HCT116 (cell line): Measurements from ENCODE around the gene FOS. TPM values are rescaled to one million over a fixed set of nuclear protein-coding genes. Genes with fewer than 3 reads are reported as not detected.

ENCODE experiments used
- ATAC-seq: fragments of 200-7000 bp; cut with Tn5 transposase; 2 replicates; pipeline ENCODE4 v1.9.1; 2020; ENCODE audit warnings: mild to moderate bottlenecking, moderate library complexity
- BruUV-seq: library from RNA; stranded (reverse); fragments of 400-500 nt; replicated peaks from 2 replicates; lab custom pipeline; 2021; lab: Mats Ljungman, UMichigan
- CTCF ChIA-PET: fragments of 300-600 bp; sonication (Branson Sonifier 250); formaldehyde crosslinking; loops from one replicate; lab custom pipeline; 2021; ENCODE audit warnings: antibody characterized with exemption; lab: Charles Lee
- POLR2A ChIA-PET: fragments of 300-600, 350-600 bp; sonication (Branson Sonifier 250); formaldehyde crosslinking; loops from one replicate; lab custom pipeline; 2021; ENCODE audit warnings: antibody characterized with exemption; lab: Charles Lee
- RAD21 ChIA-PET, 2 experiments: fragments of 300-600 bp; sonication (Branson Sonifier 250); formaldehyde crosslinking; loops; one replicate each; lab custom pipeline; 2023; ENCODE audit warnings: low total read pairs in 2 of 2; ENCODE audit not compliant: uncharacterized antibody in 2 of 2, unreplicated experiment in 2 of 2, low non-redundant PET in 1 of 2; lab: Charles Lee
- DNase-seq: peaks from one replicate; pipeline ENCODE4 v3.0.0-alpha.2; 2010; ENCODE audit warnings: low read depth, low spot score
- H2AFZ ChIP-seq: fragments of 200-600 bp; shearing (Covaris generic), sonication (generic); 2 replicates; pipeline ENCODE4 v1.6.1; 2017; ENCODE audit warnings: low read depth, mixed run types, mixed read lengths, antibody characterized with exemption, low read length; ENCODE audit not compliant: poor library complexity, severe bottlenecking
- H3K27ac ChIP-seq: 2 replicates; pipeline ENCODE4 v1.5.1; 2012; ENCODE audit warnings: low read depth, low read length
- H3K27me3 ChIP-seq: fragments of 200-600 bp; sonication (generic); 2 replicates; pipeline ENCODE4 v1.6.1; 2016; ENCODE audit warnings: mixed run types, low read length, mixed read lengths; ENCODE audit not compliant: insufficient read depth
- H3K36me3 ChIP-seq, 2 experiments: fragments of 200-500 bp in 1 of 2; fragments of 200-600 bp in 1 of 2; sonication (Bioruptor generic) in 1 of 2; sonication (generic) in 1 of 2; 2 replicates each; pipeline versions ENCODE4 v1.5.1 to v1.6.1; 2014 to 2016; ENCODE audit warnings: low read length in 2 of 2, inconsistent platforms in 1 of 2, mixed read lengths in 1 of 2, mixed run types in 1 of 2; ENCODE audit not compliant: insufficient read depth in 2 of 2, control insufficient read depth in 1 of 2
- H3K4me1 ChIP-seq, 2 experiments: fragments of 200-600 bp in 1 of 2; sonication (generic) in 1 of 2; 2 replicates each; pipeline versions ENCODE4 v1.5.1 to v1.6.1; 2012 to 2017; ENCODE audit warnings: low read length in 2 of 2, inconsistent platforms in 1 of 2, mild to moderate bottlenecking in 1 of 2, mixed read lengths in 1 of 2, mixed run types in 1 of 2, moderate library complexity in 1 of 2; ENCODE audit not compliant: insufficient read depth in 2 of 2, control insufficient read depth in 1 of 2
- H3K4me2 ChIP-seq: fragments of 200-600 bp; sonication (generic); 2 replicates; pipeline ENCODE4 v1.6.1; 2017; ENCODE audit warnings: mixed run types, low read length, mixed read lengths
- H3K4me3 ChIP-seq, 2 experiments: fragments of 200-600 bp in 1 of 2; sonication (generic) in 1 of 2; replicated peaks in 1 of 2; 2 replicates each; pipeline ENCODE4 v1.5.1; 2011 to 2016; ENCODE audit warnings: low read length in 2 of 2, control low read depth in 1 of 2, low read depth in 1 of 2, mild to moderate bottlenecking in 1 of 2, mixed read lengths in 1 of 2, mixed run types in 1 of 2
- H3K79me2 ChIP-seq: fragments of 200-600 bp; sonication (generic); 2 replicates; pipeline ENCODE4 v1.6.1; 2017; ENCODE audit warnings: mild to moderate bottlenecking, mixed run types, low read length, moderate library complexity, mixed read lengths; ENCODE audit not compliant: insufficient read depth
- H3K9ac ChIP-seq: fragments of 200-600 bp; sonication (generic); 2 replicates; pipeline ENCODE4 v1.6.1; 2016; ENCODE audit warnings: low read length, mixed read lengths
- H3K9me2 ChIP-seq: fragments of 200-600 bp; sonication (generic), shearing (Covaris generic); 2 replicates; pipeline ENCODE4 v1.6.1; 2017; ENCODE audit warnings: mixed run types, mild to moderate bottlenecking, moderate library complexity; ENCODE audit not compliant: insufficient read depth
- H3K9me3 ChIP-seq, 2 experiments: fragments of 200-500 bp in 1 of 2; fragments of 200-600 bp in 1 of 2; sonication (Bioruptor generic) in 1 of 2; sonication (generic) in 1 of 2; 2 replicates each; pipeline ENCODE4 v1.6.1; 2014 to 2017; ENCODE audit warnings: low read length in 2 of 2, mixed read lengths in 2 of 2, inconsistent platforms in 1 of 2, low read depth in 1 of 2, mild to moderate bottlenecking in 1 of 2, mixed run types in 1 of 2, moderate library complexity in 1 of 2; ENCODE audit not compliant: control insufficient read depth in 1 of 2, insufficient read depth in 1 of 2
- H4K20me1 ChIP-seq: fragments of 200-600 bp; sonication (generic), shearing (Covaris generic); 2 replicates; pipeline ENCODE4 v1.6.1; 2017; ENCODE audit warnings: mixed run types, mild to moderate bottlenecking, moderate library complexity; ENCODE audit not compliant: insufficient read depth
- CBX3 ChIP-seq: IDR thresholded peaks from 2 replicates; pipeline ENCODE4 v1.6.1; 2012; ENCODE audit warnings: low read depth
- CTCF ChIP-seq, 3 experiments: fragments of 200-600 bp in 1 of 3; sonication (generic) in 1 of 3; IDR thresholded peaks in 2 of 3; conservative IDR thresholded peaks in 1 of 3; 2 replicates each; pipeline ENCODE4 v1.5.1; 2012 to 2017; ENCODE audit warnings: low read depth in 2 of 3, low read length in 2 of 3, antibody characterized with exemption in 1 of 3, borderline replicate concordance in 1 of 3, control low read depth in 1 of 3, mild to moderate bottlenecking in 1 of 3, mixed read lengths in 1 of 3, mixed run types in 1 of 3, moderate library complexity in 1 of 3; ENCODE audit not compliant: insufficient read depth in 1 of 3
- EZH2phosphoT487 ChIP-seq: fragments of 200-600 bp; IDR thresholded peaks from 2 replicates; pipeline ENCODE4 v1.6.1; 2018; ENCODE audit warnings: antibody characterized with exemption, borderline replicate concordance
- JUND ChIP-seq: IDR thresholded peaks from 2 replicates; pipeline ENCODE4 v1.6.1; 2012
- MAX ChIP-seq: IDR thresholded peaks from 2 replicates; pipeline ENCODE4 v1.6.1; 2012
- POLR2A ChIP-seq: IDR thresholded peaks from 2 replicates; pipeline ENCODE4 v1.7.0; 2011; ENCODE audit warnings: borderline replicate concordance; ENCODE audit not compliant: insufficient read depth, insufficient read length; ENCODE audit errors: extremely low read depth
- POLR2AphosphoS5 ChIP-seq: IDR thresholded peaks from 2 replicates; pipeline ENCODE4 v1.6.1; 2011; ENCODE audit warnings: mild to moderate bottlenecking, low read depth, low read length, moderate library complexity
- RAD21 ChIP-seq: IDR thresholded peaks from 2 replicates; pipeline ENCODE4 v1.6.1; 2012; ENCODE audit warnings: low read depth, mild to moderate bottlenecking
- REST ChIP-seq: IDR thresholded peaks from 2 replicates; pipeline ENCODE4 v1.6.1; 2012; ENCODE audit warnings: low read depth
- SIN3A ChIP-seq: IDR thresholded peaks from 2 replicates; pipeline ENCODE4 v1.6.1; 2012; ENCODE audit warnings: low read depth
- SP1 ChIP-seq: IDR thresholded peaks from 2 replicates; pipeline ENCODE4 v1.6.1; 2012; ENCODE audit warnings: low read depth
- SRF ChIP-seq: IDR thresholded peaks from 2 replicates; pipeline ENCODE4 v1.6.1; 2012; ENCODE audit warnings: low read depth
- YY1 ChIP-seq: IDR thresholded peaks from 2 replicates; pipeline ENCODE4 v1.6.1; 2011; ENCODE audit warnings: low read length, low read depth, moderate library complexity, mild to moderate bottlenecking; ENCODE audit not compliant: insufficient replicate concordance; ENCODE audit errors: extremely low read depth
- ZFX ChIP-seq: fragments of 450-650 bp; IDR thresholded peaks from 2 replicates; pipeline ENCODE4 v1.6.1; 2017
- ZNF274 ChIP-seq: fragments of 200-500 bp; sonication (Bioruptor generic); IDR thresholded peaks from 2 replicates; pipeline ENCODE4 v1.6.1; 2014; ENCODE audit warnings: mild to moderate bottlenecking, low read depth, low read length, inconsistent platforms
- intact Hi-C: fragments of 100-400 bp; cut with micrococcal nuclease; formaldehyde crosslinking; loops from 2 replicates; pipeline ENCODE4 v1.10.0; 2022
- total RNA-seq: library from RNA; stranded (reverse); gene quantifications from one replicate; pipeline ENCODE4 v1.2.1, GENCODE V29; 2021; ENCODE audit not compliant: unreplicated experiment

FOS gene
- total RNA-seq, 1 experiment from 2014 or later = 50.4 TPM

- no peaks in the 10 kb centered on the region for H3K36me3 ChIP-seq
- H3K4me1 ChIP-seq = peaks cover 2 to 4% of the 10 kb centered on the region in 2 experiments; a peak in 3 of 4 replicates
- ATAC-seq (no peak), DNase-seq (no peak)
- POLR2A ChIA-PET = no interaction called here
- H3K4me3 ChIP-seq = no peak overlapping the region
- intact Hi-C loops = no loop called here
- H3K9me2 ChIP-seq = no peaks in the 10 kb centered on the region
- no peak overlapping the region for H3K9ac ChIP-seq
- H3K27ac ChIP-seq = no peak overlapping the region
- no peak for TF ChIP-seq POLR2AphosphoS5
- TF ChIP-seq ZFX = no peak
- TF ChIP-seq SIN3A = no peak
- no peak for TF ChIP-seq SP1
- no peak for TF ChIP-seq SRF
- no peak for TF ChIP-seq EZH2phosphoT487
- TF ChIP-seq REST = no peak
- TF ChIP-seq ZNF274 = no peak
- no peak for TF ChIP-seq RAD21
- no peak for TF ChIP-seq CTCF (IDR thresholded peaks at IDR 0.05 in 2 of 3, conservative IDR thresholded peaks at IDR 0.05 in 1 of 3; ENCODE audit: borderline replicate concordance in 1 of 3, insufficient read depth in 1 of 3, low read depth in 2 of 3, low read length in 2 of 3)
- no peak for TF ChIP-seq JUND
- TF ChIP-seq YY1 = no peak
- TF ChIP-seq MAX = no peak
- no peak for TF ChIP-seq CBX3
- TF ChIP-seq POLR2A = no peak
- RAD21 ChIA-PET = no interaction called here
- peaks cover 6% of the 10 kb centered on the region for H3K27me3 ChIP-seq
- no peak overlapping the region for H2AFZ ChIP-seq
- BruUV-seq = no TSS peak
- H3K9me3 ChIP-seq = no peaks in the 10 kb centered on the region
- CTCF ChIA-PET = interaction anchor here (1.3 kb wide), 1 partner anchor 249 kb away, joined by 5 read pairs; no protein-coding TSS in a partner anchor
- H3K79me2 ChIP-seq = no peaks in the 10 kb centered on the region
- no peak overlapping the region for H3K4me2 ChIP-seq
- no peaks in the 10 kb centered on the region for H4K20me1 ChIP-seq
Measured at GRCh38 chr14:75312341-75312740, 33.7 kb downstream of the FOS start.
